Dedifferentiated amniotic fluid mesenchymal stem cell (primary cell): Measurements from ENCODE around the gene SDHA.

Experiments
- DNase-seq: peaks from one replicate; pipeline ENCODE4 v3.0.0-alpha.2; 2016; ENCODE audit errors: extremely low spot score

Gene SDHA

DNA sequence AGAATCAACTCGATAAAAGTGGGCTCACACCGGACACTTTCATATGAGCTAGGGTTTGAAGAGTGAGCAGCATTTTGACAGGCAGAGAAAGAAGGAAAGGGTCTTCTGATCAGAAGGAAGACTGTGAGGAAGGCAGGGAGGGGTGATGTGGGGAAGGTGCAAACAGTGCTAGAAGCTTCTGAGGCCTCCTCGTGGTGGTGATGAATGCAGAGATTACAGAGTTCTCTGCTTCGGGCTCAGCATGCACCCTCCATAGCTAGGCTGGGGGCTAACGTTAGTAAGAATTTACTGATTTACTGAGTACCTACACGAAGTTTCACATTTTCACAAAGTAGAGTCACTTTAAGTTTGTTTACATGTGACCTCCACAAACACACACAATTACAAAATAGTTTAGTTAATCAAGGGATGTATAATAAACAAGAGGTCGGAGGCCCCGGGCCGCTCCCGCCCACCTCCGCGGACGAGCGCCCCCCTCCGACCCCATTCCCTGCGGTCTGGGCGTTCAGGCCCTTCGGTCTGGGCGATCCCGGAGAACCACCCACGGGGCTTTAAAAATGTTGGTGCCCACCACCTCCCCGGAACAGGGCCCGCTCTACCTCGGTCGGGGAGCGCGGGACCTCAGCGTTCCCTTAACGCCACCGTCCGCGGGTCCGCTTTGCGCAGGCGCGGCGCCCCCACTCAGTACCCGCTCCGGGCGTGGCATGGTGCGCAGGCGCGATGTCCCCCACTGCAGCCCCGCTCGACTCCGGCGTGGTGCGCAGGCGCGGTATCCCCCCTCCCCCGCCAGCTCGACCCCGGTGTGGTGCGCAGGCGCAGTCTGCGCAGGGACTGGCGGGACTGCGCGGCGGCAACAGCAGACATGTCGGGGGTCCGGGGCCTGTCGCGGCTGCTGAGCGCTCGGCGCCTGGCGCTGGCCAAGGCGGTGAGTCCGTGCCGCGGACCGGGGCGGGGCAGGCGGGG lies at the start of gene SDHA, which contains the start of gene CCDC127:
SDHA (plus strand) TSS at position 827 of the 963 bp plus-strand sequence; CDS start at position 863, 36 bp downstream.
CCDC127 (minus strand) TSS at position 660 of the 963 bp plus-strand sequence. CDS start 1,304 bp downstream, outside the sequence.
- DNase-seq, result peak; percentile 86

DNA sequence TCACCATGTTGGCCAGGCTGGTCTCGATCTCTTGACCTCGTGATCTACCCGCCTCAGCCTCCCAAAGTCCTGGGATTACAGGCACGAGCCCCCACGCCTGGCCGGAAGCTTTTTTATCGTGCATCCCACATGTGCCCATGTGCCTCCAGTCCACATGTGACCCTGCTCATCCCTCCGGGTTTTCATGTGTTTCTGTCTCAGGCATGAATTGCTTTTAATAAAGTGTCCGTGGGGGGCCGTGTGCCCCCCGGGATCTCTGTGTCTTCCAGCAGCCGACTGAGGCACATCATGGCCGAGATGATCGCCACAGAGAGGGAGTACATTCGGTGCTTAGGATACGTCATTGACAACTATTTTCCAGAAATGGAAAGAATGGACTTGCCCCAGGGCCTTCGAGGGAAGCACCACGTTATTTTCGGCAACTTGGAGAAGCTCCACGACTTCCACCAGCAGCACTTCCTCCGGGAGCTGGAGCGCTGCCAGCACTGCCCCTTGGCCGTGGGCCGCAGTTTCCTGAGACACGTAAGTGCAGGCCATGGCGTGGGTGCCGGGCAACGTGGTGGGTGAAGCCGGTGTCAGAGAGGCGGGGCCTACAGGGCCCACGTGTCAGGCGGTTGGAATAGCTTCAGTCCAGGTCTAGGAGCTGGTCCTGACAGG lies 48.9 kb upstream of the SDHA start:
- peak; percentile 83 for DNase-seq

DNA sequence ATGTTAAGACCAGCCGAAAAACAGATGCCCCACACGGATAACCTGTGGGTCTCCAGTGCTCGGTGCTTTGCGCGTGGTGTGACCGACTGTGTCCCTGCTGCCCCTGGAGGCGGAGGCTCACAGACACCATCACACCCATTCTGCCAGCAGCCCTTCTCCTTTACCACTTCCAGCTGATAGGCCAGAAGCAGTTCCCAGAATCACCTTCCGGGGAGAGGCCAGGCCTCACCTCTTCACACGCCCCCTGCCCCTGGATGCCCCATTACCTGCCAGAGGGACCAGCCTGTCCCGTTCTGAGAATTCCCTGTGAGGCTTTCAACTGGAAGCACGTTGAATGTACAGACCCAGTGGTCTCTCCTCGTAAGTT lies 48.4 kb upstream of the SDHA start:
- DNase-seq, result no peak

GRCh38 chr5:170971-171800 lies 46.9 kb upstream of the SDHA start:
- no peak for DNase-seq

GRCh38 chr5:171801-172331 lies 46.3 kb upstream of the SDHA start:
- no peak for DNase-seq

GRCh38 chr5:172421-172820 lies 45.7 kb upstream of the SDHA start:
- DNase-seq, result no peak

GRCh38 chr5:172841-173251 lies 45.3 kb upstream of the SDHA start:
- DNase-seq, result no peak

DNA sequence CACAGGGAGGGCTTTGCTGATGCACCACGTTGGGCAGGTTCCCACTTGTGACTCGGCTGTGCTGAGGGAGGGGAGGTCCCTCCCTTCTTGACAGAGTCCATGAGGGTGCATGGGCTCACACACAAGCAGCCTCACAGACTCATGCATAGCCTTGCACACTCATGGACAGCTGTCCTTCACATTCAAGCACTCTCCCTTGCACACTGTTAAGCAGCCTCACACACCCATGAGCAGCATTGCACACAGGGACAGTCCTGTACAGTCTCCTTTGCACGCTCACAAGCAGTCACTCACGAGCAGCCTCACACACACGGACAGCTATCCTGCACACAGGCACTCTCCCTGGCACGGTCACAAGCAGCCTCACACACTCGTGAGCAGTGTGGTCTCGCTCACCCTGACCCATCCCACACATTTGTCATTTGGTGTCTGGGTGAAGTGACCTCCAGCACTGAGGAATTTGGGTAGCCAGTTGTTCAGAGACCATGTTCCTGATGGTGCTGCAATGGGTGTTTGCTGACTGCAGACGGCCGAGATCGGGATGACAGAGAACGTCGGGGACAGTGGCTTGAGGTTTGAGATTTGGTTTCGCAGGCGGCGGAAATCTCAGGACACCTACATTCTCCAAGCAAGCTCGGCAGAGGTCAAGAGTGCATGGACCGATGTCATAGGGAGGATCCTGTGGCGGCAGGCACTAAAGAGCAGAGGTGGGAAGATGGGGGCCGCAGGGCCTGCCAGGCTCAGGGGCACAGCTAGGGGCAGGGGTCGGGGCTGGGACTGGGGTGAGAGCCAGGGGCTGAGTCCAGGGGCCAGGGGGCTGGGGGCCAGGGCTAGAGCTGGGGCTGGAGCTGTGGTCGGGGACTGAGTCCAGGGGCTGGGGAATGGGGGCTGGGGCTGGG lies 44.5 kb upstream of the SDHA start:
- no peak for DNase-seq

GRCh38 chr5:174291-174600 lies 43.9 kb upstream of the SDHA start:
- DNase-seq, result no peak

DNA sequence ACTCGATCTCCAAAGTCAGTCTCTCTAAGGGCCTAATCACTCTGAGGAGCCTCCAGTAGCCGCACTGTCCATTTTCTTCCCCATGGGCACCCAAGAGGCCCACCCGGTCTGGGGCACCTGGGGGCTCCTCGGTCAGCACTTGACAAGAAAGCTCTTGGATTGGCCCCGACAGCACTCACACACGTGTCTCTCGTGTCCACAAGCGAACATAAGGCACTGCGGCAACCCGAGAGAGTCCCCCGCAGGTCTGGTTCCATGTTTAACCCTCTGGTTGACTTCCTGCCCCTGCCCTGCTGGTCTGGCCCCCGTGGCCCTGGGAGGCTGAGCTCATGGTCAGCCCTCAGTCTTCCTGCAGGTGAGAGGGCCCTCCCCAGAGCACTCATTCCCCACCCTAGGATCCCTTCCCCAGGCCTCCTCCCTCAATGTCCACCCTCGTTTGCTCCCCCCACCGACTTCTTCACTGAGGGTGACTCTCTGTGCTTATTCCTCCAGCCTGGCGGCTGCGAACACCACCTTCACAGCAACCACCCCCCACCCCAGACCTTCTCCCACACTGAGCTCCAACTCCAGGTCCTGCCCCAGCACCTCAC lies 43.1 kb upstream of the SDHA start:
- no peak for DNase-seq

DNA sequence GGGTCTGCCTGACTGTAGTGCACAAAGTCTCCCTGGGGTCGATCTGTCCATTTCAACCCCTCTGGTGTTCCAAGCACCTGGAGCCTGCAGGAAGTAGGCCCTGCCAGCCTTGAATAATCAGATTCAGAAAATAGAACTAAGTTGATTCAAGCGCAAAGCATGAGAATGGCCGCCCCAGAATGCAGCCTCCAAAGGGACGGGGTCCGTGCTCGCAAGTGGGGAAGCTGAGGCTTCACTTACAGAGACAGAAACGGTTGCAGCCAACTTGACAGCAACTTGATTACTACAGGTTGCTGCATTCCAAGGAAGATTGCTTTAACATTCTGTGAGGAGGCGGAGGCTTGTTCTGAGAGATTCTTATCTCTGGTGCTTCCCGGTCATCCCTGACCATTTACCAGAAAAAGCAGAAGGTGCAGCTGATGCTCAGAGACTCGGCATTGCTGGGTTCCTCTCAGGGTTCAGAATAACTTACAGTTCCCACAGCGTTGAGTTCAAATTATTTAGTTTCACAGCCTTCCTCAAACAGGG lies 41.8 kb upstream of the SDHA start:
- no peak for DNase-seq

GRCh38 chr5:178110-178509 lies 40.0 kb upstream of the SDHA start:
- DNase-seq, result no peak

- DNase-seq, result no peak
Measured at GRCh38 chr5:179401-179800, 38.7 kb upstream of the SDHA start.

DNA sequence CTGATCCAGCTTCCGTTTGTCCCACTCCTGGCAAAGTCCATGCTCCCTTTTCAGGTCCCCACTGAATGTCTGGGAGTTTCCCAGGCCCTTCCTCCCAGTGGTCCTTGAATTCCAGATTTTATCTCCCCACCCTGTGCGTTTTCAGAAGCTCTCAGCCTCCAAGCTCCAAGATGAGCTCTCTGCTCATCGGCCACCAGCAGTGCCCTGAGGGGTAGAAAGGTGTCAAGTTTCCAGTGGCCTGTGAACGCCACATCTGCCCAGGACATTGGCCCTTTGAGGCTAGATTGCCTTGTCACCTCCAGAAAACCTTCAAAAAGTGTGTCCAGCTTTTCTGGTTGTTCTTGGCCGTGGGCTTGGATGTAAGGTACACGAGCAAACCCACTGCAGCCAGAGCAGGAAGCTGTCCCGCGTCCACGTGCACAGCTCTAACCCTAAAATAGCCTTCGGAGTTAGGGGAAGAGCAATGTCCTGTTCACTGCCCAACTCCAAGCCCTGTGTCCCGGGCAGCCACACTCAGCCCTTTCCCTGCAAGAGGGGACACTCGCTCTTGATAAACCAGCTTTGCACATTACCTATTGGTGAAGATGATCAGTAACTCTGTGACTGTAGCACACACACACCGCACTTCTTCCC lies 37.7 kb upstream of the SDHA start:
- no peak for DNase-seq

DNA sequence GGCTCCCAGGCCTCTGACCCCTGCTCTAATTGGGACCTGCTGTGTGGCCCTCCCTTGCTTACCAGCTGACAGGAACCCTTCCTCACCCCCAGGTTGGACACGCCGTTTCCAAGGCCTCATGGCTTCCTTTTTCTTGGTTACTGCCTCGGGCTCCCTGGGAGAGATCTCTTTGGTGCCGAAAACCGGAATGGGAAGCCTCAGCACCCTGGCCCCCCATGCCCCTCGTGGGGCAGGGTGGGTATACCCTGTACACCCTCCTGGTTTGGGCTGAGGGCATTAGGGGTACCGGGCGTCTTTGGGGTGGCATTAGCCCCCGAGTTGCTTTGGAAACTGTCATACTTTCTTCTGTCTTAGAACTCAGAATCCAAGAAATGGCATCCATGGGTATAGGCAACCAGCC lies 37.0 kb upstream of the SDHA start:
- DNase-seq, result no peak

DNA sequence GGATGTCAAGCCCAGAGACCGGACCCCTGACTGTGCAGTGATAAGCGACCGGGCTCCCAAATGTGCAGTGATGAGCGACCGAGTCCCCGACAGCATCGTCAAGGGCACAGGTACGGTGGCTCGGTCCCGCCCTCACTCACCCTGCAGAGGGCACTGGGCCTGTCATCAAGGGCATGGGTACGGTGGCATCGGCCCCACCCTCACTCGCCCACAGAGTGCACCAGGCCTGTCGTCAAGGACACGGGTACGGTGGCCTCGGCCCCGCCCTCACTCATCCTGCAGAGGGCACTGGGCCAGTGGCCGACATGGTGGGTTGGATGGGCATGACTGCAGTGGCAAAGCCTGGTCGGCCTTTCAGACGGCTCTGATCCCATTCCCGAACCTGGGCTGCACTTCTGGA lies 36.6 kb upstream of the SDHA start:
- no peak for DNase-seq

DNA sequence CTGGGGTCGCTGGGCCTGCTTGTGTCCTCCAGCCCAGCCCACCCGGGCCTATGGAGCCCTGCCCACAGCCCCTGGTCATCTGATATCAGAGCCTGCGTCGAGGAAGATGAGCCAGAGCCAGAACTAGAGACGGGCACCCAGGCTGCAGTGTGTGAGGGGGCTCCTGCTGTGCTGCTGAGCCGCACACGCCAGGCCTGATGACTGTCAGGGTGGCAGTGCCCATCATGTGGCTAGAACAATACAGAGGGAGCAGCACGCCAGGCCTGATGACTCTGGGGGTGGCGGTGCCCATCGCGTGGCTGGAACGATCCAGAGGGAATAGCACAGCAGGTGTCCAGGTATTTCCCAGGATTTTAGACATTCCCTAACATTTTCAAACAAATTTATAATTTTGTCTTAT lies 36.0 kb upstream of the SDHA start:
- no peak for DNase-seq

DNA sequence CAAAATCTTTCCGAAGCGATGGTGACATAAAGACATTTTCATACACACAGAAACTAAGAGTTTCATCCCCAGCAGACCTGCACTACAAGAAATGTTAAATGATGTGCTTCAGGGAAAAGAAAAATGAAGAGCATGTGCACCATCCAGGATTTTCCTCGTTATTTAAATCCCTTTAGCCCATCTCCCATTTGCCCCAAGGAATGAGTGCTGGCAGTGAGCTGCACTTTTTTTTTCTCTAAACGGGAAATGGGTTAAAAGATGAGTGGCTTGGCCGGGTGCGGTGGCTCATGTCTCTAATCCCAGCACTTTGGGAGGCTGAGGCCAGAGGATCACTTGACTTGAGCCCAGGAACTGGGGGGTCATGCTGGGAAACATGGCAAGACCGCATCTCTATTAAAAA lies 33.6 kb upstream of the SDHA start:
- DNase-seq, result peak; percentile 18

DNA sequence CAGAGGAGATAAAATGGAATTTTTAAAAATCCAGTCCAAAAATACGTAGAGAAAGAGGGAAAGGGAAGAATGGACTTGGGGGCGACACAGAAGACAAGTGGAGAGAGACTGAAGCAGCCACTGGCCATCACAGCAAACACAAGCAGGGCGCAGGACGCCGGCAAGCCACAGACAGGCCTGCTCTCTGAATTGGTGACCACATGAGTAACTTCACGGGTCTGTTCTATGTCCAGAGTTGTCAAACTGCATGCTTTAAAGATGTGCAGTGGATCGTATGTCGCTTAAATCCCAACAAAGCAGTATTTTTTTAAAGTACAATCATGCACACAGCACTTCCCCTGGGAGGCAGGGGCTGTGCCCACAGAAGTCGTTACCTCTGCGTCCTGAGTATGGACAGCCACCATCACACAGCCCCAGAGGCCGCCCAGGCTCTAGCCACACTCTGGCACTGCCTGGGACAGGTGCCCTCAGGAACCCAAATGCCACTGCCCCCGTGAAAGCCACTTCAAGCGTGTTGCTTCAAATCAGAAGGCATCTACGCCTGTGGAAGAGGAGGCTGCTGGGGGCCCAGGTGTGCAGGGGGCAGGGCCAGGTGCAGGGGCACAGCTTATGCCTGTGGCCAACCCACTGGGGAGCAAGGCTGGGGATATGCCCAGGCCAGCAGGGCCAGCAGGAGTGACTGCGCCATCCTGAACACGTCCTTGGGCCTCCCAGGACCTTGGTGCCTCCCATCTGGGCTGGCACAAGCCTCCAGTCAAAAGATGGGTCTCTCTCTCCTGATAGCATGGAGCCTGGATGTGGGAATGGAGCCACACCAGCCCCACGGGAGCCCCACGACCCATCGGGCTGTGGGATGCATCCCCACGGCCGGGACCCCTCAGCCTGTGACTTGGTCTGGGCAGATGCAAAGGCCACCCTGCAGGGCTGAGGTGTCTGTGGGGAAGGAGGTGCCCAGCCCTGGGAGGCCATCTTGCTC lies 32.7 kb upstream of the SDHA start:
- no peak for DNase-seq
